ENCODE data around the gene PDE6H. TPM values are rescaled to one million over a fixed set of nuclear protein-coding genes. Genes with fewer than 3 reads are reported as not detected.

PDE6H gene
- total RNA-seq, 1 experiment from 2014 or later, result not detected

DNA sequence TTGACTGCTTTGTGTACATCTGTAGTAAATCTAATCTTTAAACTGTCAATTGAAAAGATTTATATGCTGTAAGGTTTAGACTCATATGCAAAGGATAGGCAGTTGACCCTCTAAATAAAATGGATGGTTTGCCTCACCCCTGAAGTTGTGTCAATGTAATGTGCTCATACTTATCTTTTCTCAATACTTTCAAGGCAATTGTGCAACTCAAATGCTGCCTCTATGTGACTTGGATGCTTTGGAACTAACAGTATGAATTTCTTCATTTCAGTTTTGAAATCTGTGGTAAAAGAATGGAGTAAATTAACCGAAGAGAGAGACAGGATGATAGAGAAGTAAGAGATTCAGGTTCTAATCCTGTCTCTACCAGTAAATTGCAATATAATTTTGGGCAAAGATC, 9.7 kb downstream of the PDE6H start:
- no peaks in the 10 kb centered on the region for H3K9me3 ChIP-seq (ENCODE audit: insufficient read depth, low read depth)

GRCh38 chr12:14982991-14983390, 10.1 kb downstream of the PDE6H start:
- H4K20me1 ChIP-seq (ENCODE audit: insufficient read depth), result no peaks in the 10 kb centered on the region
- ChIA-PET CTCF (no interaction called here), POLR2A (ENCODE audit: unreplicated experiment) (no interaction called here)
- no peak overlapping the region for H3K4me3 ChIP-seq
- H3K9me2 ChIP-seq (ENCODE audit: insufficient read depth), result no peaks in the 10 kb centered on the region
- H3K4me1 ChIP-seq (replicated peaks; ENCODE audit: insufficient read depth), result no peaks in the 10 kb centered on the region
- no peaks in the 10 kb centered on the region for H3K9me3 ChIP-seq (ENCODE audit: insufficient read depth, low read depth)
- H3K79me2 ChIP-seq (ENCODE audit: low read depth), result no peaks in the 10 kb centered on the region
- no peaks in the 10 kb centered on the region for H3K27me3 ChIP-seq (ENCODE audit: insufficient read depth, low read depth)
- no peaks in the 10 kb centered on the region for H3K36me3 ChIP-seq (ENCODE audit: low read depth)
- intact Hi-C loops (cut with micrococcal nuclease; ENCODE audit: unreplicated experiment), result no loop called here
- no peak overlapping the region for H2AFZ ChIP-seq
- H3K27ac ChIP-seq, result no peak overlapping the region
- no peak overlapping the region for H3K4me2 ChIP-seq
- TF ChIP-seq CTCF (conservative IDR thresholded peaks at IDR 0.05), result no peak
- no peak for TF ChIP-seq EZH2 (IDR thresholded peaks at IDR 0.05; ENCODE audit: low read depth)
- BruUV-seq (replicated peaks), result no TSS peak
- no peak for DNase-seq
- no peaks in the 10 kb centered on the region for H3F3A ChIP-seq (ENCODE audit: insufficient read depth, low read depth)

More for the DNA sequence above, 9.7 kb downstream of the PDE6H start:
- H3K36me3 ChIP-seq (ENCODE audit: low read depth), result no peaks in the 10 kb centered on the region
- H3K79me2 ChIP-seq (ENCODE audit: low read depth), result no peaks in the 10 kb centered on the region
- ChIA-PET POLR2A (ENCODE audit: unreplicated experiment) (no interaction called here), CTCF (no interaction called here)
- no peak overlapping the region for H3K27ac ChIP-seq
- no peaks in the 10 kb centered on the region for H3K9me2 ChIP-seq (ENCODE audit: insufficient read depth)
- no peak for DNase-seq
- H3K4me3 ChIP-seq, result no peak overlapping the region
- BruUV-seq (replicated peaks), result no TSS peak
- no peaks in the 10 kb centered on the region for H3F3A ChIP-seq (ENCODE audit: insufficient read depth, low read depth)
- no peak overlapping the region for H3K4me2 ChIP-seq
- intact Hi-C loops (cut with micrococcal nuclease; ENCODE audit: unreplicated experiment), result no loop called here
- no peak overlapping the region for H2AFZ ChIP-seq
- no peaks in the 10 kb centered on the region for H3K27me3 ChIP-seq (ENCODE audit: insufficient read depth, low read depth)
- H4K20me1 ChIP-seq (ENCODE audit: insufficient read depth), result no peaks in the 10 kb centered on the region
- TF ChIP-seq EZH2 (IDR thresholded peaks at IDR 0.05; ENCODE audit: low read depth) (no peak), CTCF (conservative IDR thresholded peaks at IDR 0.05) (no peak)
- H3K4me1 ChIP-seq (replicated peaks; ENCODE audit: insufficient read depth), result no peaks in the 10 kb centered on the region

- CTCF ChIA-PET, result interaction anchor here (0.7 kb wide), 1 partner anchor 226 kb away, joined by 9 read pairs; no protein-coding TSS in a partner anchor
- Histone ChIP-seq H2AFZ (no peak overlapping the region), H3K36me3 (ENCODE audit: low read depth) (no peaks in the 10 kb centered on the region), H3K9me3 (ENCODE audit: insufficient read depth, low read depth) (no peaks in the 10 kb centered on the region), H3K9me2 (ENCODE audit: insufficient read depth) (peaks cover under 1% of the 10 kb centered on the region; the same call in 1 of the 2 replicates), H3K27ac (no peak overlapping the region), H3K4me1 (replicated peaks; ENCODE audit: insufficient read depth) (no peaks in the 10 kb centered on the region), H3K4me3 (no peak overlapping the region), H3K27me3 (ENCODE audit: insufficient read depth, low read depth) (no peaks in the 10 kb centered on the region), H4K20me1 (ENCODE audit: insufficient read depth) (no peaks in the 10 kb centered on the region), H3F3A (ENCODE audit: insufficient read depth, low read depth) (no peaks in the 10 kb centered on the region), H3K4me2 (no peak overlapping the region), H3K79me2 (ENCODE audit: low read depth) (no peaks in the 10 kb centered on the region)
- POLR2A ChIA-PET (ENCODE audit: unreplicated experiment), result no interaction called here
- intact Hi-C loops (cut with micrococcal nuclease; ENCODE audit: unreplicated experiment), result no loop called here
- TF ChIP-seq CTCF (conservative IDR thresholded peaks at IDR 0.05), result no peak
- TF ChIP-seq EZH2 (IDR thresholded peaks at IDR 0.05; ENCODE audit: low read depth), result no peak
- BruUV-seq (replicated peaks), result no TSS peak
- no peak for DNase-seq
Measured at GRCh38 chr12:14984036-14984435, 11.2 kb downstream of the PDE6H start.
